Measurements from ENCODE around the gene ALDH3A2.

Gene ALDH3A2

DNA sequence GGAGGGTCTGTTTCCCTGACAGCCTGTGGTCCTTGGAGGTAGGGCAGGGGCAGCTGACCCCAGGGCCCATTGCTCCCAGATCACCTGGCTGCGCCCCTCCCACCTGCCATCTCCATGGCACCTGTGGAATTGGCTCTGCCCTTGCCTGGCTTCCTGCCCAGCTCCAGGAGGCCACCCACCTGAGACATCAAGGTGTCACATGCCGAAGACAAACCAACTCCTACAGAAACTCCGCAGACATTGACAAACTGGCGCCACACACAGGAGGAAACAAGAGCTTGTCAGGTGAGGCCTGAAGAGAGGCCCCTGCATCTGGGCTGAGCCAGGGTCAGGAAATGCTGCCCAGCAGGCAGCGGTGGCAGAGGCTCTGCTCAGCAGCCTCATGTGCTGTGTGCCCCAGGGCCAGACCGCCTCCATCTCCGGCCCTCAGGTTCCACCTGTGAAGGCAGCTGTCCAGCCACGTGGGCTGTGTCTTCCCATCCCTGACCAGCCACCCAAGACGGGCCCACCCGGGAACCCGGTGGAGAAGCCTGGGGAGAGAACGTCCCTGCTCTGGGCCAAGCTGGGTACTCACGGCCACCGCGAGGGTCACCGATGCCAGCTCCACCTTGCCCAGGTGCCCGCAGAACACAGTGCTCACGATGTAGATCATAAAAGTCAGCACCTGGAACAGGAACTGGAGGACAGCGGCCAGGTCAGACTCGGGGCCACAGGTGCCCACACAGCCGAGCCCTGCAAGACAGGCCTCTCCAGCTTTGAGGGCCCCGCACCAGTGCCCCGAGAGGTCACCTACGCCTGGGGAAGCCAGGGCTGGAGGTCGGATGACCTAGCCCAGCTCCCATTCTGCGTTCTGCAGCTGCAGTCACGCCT lies 66.2 kb downstream of the ALDH3A2 start:
- no peak for DNase-seq (ENCODE audit: low read depth)

DNA sequence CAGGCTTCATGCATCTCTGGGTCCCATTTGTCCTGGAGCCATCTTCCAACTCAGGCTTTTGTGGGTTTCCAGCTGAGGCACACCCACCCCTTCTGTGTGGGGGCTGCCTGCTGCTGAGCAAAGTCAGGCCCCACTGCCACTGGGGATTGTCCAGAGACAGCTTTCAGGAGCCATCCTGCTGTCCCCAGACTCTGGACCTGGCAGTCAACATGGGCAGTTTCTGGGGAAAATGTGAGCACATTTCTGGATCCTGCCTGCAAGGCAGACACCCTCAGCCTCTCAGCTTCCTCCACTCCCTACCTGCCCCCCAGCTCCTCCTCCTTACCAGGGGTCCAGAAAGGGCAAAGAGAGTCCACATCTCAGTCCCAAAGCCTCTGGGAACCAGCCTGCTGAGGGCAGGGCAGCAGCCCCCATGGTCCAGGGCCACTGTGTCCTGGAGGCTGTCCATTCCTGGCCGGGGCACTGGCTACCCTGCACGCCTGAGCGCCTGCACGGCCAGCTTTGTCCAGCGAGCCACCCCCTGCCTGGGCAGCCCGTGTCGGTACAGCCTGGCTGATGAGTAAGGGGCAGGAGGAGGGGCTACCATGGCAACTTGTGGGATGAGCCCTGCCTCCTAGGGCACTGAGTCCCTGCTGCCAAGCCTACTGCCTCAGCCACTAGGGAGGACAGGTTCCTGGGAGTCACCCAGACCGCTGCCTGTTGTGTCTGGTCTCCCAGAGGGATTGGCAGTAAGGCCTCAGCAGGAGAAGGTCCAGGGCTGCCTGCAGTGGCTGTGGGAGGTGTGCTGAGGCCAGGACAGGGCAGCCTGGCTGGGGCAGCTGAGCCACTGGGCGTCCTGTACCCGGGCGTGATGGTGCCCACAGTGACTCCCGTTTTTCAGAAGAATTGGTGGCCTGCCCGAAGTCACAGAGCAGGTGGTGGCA lies 67.8 kb downstream of the ALDH3A2 start, which contains the start of gene SLC47A2:
TSS of gene SLC47A2 (minus strand) at position 477 of the 923 bp plus-strand sequence. CDS start at position 448, 29 bp downstream.
- no peak for DNase-seq (ENCODE audit: low read depth)

DNA sequence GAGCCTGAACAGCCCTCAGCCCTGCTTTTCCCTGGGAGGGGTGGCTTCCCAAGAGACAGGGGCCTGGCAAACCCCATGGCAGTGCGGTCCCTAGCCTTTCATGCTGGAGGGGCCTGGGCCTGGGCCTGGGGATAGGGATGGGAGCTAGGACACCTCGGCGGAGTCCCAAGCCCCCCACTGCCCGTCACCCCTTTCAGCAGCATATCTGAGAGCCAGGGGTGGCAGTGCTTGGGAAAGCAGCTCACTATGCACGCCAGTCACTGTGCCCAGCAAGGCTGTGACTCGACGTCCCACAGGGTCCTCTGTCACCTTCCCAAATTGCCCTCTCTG lies 68.4 kb downstream of the ALDH3A2 start:
- DNase-seq (ENCODE audit: low read depth) = no peak

DNA sequence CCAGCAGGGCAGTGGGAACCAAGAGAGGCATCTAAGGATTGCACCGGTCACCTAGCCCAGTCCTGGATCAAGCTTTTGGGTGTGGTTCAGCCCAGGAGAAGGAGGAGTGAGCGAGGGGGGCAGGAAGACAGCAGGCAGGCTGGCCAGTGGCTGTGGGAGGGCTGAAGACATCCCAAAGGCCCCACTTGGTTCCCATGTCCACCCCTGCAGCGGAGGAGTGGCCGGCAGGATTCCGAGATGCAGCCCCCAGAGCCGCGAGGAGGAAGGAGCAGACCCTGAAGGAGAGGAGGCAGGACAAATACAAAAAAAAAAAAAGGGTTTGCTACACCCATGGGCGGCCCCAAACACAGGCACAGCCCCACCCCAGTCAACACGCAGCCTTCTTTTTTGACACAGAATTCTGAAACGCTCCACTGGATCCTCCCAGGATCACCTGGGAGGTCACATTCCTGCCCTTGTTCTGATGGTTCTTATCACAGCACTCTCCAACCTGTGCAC lies 68.9 kb downstream of the ALDH3A2 start:
- no peak for DNase-seq (ENCODE audit: low read depth)

DNA sequence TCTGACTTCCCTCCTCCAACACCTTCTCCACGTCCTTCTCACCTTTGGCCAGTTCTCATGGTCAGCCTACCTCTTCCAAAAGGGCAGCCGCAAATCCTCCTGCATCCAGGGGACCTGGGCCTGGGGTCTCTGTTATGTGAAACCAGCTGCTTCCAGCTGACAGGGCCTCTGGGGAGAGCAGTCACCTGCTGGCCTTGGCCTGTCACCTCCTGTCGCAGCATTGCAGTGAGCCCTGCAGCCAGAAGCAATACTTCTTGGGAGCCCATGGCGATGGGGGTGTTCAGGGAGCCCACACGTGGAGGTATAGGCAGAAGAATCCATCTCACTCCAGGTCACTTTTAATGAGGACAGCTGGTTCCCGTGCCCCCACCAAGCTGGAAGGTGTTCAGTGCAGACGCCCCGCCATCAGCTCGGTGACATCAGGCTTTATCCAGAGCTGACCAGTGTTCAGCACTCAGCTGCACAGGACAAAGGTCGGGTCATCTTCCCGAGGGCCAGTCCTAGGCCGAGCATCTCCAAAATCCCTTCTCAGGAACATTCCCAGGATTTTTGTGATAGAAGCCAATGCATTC lies 69.6 kb downstream of the ALDH3A2 start:
- DNase-seq (ENCODE audit: low read depth) = no peak

DNA sequence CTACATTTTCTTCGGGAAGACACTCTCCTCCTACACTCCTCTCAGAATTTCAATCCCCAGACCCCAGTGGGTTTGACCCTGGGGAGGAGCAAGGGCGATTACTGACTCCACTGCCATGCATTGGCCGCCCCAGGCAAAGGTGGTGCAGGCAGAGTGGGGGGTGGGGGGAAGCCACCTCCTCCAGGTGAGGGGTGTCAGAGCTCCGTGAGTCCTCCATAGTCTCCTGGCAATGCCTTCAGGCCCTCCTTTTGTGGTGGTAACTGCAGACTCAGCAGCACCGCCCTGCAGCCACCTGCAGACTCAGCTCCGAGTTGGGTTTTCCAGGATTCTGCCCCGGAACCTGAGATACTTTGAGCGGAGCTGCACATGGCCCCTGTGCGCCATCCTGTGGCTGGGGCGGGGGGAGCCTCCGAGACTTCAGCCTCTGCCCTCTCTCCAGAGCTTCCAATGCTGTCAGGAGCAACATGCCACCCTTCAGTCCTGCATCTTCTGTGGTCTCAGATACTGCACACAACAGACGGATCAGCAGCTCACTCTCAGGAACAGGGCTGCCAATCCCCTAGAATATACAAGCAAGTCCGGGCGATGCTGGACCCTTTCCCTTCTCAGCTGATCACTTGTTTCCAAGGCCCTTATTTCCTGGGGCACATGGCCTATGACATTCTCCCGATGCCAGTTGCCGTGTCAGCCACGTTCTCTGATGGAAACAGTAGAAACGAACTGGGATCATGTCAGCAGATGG lies 70.2 kb downstream of the ALDH3A2 start:
- no peak for DNase-seq (ENCODE audit: low read depth)

DNA sequence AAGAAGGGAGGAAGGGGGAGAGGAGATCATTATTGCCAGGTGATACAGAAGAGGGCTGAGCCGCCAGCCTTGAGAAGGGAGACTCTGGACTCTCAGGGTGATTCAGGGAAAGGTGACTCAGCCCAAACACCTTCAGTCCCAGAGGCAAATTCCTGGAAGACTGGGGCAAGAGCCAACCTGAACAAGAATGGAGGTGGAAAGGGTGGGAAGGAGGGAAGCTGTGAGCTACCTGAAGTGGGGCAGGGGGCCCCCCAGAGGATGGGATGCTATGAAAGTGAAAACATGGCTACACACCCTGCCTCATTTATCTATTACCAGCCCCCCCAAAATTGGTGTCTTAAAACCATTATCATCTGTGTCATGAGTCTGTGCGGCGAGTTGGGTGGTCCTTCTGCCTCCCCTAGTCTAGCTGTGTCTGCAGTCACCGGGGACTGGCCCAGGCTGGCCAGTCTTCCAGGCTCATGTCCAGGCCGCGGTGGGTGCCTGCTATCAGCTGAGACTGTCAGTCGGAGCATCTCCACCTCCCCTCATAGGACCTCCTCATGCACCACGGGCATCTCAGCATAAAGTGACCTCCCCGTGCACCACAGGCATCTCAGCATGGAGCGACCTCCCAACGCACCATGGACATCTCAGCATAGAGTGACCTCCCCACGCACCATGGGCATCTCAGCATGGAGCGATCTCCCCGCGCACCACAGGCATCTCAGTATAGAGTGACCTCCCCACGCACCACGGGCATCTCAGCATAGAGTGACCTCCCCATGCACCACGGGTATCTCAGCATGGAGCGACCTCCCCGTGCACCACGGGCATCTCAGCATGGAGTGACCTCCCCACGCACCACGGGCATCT lies 71.0 kb downstream of the ALDH3A2 start:
- DNase-seq (ENCODE audit: low read depth) = no peak

DNA sequence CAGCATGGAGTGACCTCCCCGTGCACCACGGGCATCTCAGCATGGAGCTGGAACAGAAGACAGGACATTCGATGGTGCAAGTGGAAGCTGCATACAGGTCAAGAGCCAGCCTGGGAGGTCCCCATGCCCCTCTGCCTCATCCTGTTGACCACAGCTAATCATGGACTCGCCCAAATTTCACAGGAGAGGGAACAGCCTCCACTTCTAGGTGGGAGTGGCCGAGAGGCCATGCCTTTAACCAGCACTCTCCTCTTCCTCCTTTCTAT lies 71.6 kb downstream of the ALDH3A2 start:
- no peak for DNase-seq (ENCODE audit: low read depth)

DNA sequence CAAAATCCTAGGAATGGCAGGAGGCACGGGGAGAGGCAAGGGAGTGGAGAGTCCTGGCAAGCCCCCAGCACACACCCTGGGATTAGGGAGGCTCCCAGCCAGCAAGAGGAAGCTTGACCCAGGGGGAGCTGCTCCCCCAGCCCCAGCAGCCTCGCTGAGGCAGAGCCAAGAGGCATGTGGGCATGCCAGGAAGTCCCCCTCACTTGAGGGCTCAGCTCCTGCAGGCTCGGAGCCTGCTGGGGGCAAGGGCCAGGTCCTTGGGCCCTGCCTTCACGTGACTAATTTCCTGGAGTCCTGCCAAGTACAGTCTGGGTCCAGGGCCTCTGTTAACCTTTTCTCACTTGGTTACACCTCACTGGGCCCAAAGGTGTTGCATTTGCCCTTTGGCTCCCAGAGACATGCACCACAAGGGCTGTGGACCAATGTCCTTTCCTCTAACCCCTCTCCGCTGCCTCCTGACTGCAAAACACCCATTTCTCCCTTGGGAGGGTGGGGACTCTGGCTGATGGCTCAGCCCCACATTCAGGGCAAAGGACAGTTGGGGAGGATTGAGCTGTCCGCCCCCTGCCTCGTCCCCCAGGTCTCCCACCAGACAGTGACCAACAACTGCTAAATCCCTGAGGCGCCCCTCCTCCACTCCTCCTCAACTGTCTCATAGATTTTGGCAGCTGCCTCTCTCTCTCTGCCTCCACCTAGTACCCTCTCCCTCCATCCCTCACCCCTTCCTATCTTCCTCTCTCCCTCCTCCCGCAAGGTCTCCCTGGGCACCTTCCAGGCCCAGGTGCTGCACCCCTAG lies 72.3 kb downstream of the ALDH3A2 start:
- DNase-seq (ENCODE audit: low read depth) = no peak

DNA sequence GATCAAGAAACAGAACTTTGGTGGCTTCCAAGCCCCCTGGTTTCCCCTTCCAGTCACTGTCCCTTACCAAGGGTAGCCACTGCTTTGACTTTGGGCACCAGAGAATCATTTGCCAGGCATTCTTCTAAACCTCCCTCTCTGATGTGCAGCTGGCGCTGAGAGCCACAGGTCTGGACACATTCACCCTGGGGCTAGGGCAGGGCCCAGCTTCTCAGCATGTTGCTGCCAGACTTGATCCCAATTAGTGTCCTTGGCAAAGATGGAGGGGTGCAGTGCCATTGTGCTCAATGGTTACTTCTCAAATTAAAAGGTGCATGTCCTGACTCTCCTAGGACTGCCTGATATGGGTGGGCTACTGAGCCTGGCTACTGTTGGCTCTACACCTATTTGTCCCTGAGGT lies 75.4 kb downstream of the ALDH3A2 start:
- no peak for DNase-seq (ENCODE audit: low read depth)

DNA sequence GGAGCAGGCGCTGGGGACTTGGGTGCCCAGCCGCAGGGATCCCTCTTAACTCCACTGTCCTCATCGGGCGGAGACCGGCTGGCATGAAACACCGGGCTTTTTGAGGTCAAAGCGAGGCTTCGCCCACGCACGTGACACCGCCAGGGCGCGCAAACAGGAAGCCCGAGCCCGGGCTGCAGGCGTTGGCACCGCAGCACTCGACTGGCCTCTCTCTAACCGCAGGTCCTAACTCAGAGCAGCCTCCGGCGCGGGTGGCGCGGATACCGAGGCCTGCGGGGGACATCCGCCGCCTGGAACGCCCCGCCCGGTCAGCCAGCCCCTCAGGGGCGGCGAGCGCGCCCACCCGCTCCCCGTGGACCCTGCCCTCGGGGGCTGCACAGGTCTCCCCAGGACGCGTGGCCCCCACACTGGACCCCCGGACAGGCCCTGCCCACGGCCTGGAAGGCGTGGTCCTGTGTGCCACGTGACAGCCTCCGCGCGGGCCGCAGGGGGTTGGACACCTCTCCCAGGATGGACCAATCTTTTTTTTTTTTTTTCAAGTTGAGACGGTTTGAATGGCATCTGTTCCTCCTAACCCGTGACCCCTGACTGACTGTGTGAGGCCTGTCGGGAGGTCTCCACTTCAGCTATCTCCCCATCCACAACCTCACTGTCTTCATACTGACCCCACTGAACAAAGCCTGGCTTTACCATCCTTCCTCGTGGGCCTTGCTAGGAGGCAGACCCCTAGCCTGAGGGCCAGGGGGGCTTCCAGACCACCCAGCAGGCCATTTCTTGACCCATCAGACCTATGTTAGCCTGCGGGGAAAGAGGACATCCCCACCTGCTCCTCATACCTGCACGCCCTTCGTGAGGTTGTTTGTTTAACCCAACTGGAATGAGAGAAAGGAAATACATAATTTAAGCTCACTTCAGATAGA lies 76.2 kb downstream of the ALDH3A2 start:
- DNase-seq (ENCODE audit: low read depth) = peak; percentile 16

DNA sequence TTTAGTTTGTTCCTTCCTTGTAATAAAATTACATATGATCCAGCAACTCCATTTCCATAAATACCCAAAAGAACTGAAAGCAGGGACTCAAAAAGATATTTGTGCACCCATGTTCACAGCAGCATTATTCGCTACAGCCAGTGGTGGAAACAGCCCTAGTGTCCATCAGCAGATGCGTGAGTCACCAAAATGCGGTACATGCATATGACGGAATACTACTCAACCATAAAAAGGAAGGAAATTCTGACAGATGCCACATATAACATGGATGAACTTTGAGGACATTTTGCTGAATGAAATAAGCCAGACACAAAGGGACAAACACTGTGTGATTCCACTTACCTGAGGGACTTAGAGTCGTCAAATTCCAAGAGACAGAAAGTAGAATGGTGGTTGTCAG lies 76.9 kb downstream of the ALDH3A2 start:
- no peak for DNase-seq (ENCODE audit: low read depth)

DNA sequence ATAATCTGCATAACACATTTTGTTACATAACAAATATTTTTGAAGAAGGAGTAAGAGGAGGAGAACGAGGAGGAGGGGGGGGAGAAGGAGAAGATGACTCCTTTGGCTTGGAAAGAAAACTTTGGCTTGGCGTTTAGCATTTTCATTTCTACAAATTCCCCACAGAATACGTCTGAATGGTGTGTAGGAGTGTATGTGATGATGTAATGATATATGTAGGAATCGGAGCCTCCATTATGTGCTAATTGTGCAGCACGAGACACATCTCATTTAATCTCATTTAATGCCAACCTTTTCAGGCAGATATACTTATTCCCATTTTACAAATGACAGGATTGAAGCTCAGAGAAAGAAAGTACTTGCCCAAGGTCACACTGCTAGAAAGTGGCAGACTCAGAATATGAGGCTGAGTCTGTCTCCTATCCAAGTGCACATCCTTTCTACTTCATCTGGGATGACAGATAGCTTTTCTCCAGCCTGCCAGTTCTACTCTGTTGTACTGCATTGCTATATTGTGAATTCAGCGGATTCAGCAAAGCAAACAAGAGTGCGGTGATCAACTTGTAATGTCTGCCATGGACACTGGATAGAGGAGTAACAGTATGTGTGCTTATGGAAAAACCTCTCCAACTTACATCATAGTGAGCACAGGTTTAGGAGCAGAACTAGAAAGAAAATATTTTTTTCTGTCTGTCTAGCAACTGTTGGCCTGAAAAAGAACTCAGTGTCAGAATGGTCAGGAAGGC lies 78.3 kb downstream of the ALDH3A2 start:
- DNase-seq (ENCODE audit: low read depth) = no peak

Measured in activated T-cell treated with anti-CD3 and anti-CD28 coated beads for 1 hour (primary cell).